ENCODE measurements around the gene CRACR2B.

CRACR2B gene

GRCh38 chr11:819129-819931, 8.4 kb upstream of the CRACR2B start:
- TF ChIP-seq Cebpa-rat (IDR thresholded peaks at IDR 0.05), result no peak
- Histone ChIP-seq H3K4me2 (peak overlapping the region; percentile 89), H3K4me1 (peaks cover 33% of the 10 kb centered on the region), H3K36me3 (peaks cover 41% of the 10 kb centered on the region), H3K9ac (peak overlapping the region; percentile 94), H3K27me3 (no peaks in the 10 kb centered on the region), H3K9me3 (no peaks in the 10 kb centered on the region), H3K4me3 (peak overlapping the region; percentile 88), H4K20me1 (peaks cover 52% of the 10 kb centered on the region), H3K27ac (peak overlapping the region; percentile 90)

- no peaks in the 10 kb centered on the region for H3K9me3 ChIP-seq
- H3K9ac ChIP-seq, result peak overlapping the region; percentile 94
- peaks cover 5% of the 10 kb centered on the region for H3K27me3 ChIP-seq
- TF ChIP-seq Cebpa-rat (IDR thresholded peaks at IDR 0.05), result no peak
- peaks cover 41% of the 10 kb centered on the region for H3K4me1 ChIP-seq
- peak overlapping the region; percentile 87 for H3K4me2 ChIP-seq
- peaks cover 60% of the 10 kb centered on the region for H4K20me1 ChIP-seq
- peaks cover 41% of the 10 kb centered on the region for H3K36me3 ChIP-seq
- peak overlapping the region; percentile 90 for H3K27ac ChIP-seq
- peak overlapping the region; percentile 88 for H3K4me3 ChIP-seq
Observed at GRCh38 chr11:819943-820649, 7.6 kb upstream of the CRACR2B start.

- no peak for TF ChIP-seq Cebpa-rat (IDR thresholded peaks at IDR 0.05)
- H3K9ac ChIP-seq, result peak overlapping the region; percentile 94
- peaks cover 65% of the 10 kb centered on the region for H4K20me1 ChIP-seq
- peak overlapping the region; percentile 90 for H3K27ac ChIP-seq
- H3K4me1 ChIP-seq, result peaks cover 49% of the 10 kb centered on the region
- H3K27me3 ChIP-seq, result peaks cover 13% of the 10 kb centered on the region
- peak overlapping the region; percentile 88 for H3K4me3 ChIP-seq
- no peaks in the 10 kb centered on the region for H3K9me3 ChIP-seq
- peak overlapping the region; percentile 87 for H3K4me2 ChIP-seq
- peaks cover 41% of the 10 kb centered on the region for H3K36me3 ChIP-seq
Observed at GRCh38 chr11:820655-821511, 6.8 kb upstream of the CRACR2B start.

DNA sequence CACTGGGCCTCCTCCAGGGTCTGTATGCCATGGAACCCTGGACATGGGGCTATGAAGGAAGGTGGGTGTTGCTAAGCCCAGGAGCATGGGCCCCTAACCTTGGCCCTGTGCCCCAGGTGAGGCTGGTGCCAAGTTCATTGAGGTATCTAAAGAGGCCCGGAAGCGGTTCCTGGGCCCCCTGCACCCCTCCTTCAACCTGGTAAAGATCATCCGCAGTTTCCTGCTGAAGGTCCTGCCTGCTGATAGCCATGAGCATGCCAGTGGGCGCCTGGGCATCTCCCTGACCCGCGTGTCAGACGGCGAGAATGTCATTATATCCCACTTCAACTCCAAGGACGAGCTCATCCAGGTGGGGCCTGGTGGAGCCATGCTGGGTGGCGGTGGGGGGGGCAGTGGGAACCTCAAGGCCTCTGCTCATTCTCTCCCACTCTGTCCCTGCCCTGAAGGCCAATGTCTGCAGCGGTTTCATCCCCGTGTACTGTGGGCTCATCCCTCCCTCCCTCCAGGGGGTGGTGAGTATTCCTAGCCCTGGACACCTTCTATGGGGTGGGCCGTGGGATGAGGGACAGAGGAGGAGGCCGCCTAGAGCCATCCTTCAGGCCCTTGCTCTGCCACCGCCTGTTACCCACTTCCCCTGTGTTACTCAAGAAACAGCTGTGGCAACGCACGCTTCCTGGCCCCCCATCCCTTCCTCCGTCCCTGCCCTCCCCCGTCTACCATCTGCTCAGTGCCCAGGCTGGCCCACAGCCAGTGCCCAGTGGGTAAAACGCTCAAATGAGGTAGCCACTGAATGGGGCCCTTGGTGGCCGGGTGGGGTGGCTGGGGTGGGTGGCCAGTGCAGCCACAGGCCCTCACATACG, 6.0 kb upstream of the CRACR2B start:
- H3K9me3 ChIP-seq, result no peaks in the 10 kb centered on the region
- H3K27me3 ChIP-seq, result peaks cover 21% of the 10 kb centered on the region
- H3K9ac ChIP-seq, result peak overlapping the region; percentile 94; the same call in 1 of the 2 replicates
- H4K20me1 ChIP-seq, result peaks cover 70% of the 10 kb centered on the region
- H3K4me3 ChIP-seq, result no peak overlapping the region
- peaks cover 57% of the 10 kb centered on the region for H3K4me1 ChIP-seq
- H3K27ac ChIP-seq, result no peak overlapping the region
- peaks cover 36% of the 10 kb centered on the region for H3K36me3 ChIP-seq
- no peak for TF ChIP-seq Cebpa-rat (IDR thresholded peaks at IDR 0.05)
- peak overlapping the region; percentile 87 for H3K4me2 ChIP-seq

DNA sequence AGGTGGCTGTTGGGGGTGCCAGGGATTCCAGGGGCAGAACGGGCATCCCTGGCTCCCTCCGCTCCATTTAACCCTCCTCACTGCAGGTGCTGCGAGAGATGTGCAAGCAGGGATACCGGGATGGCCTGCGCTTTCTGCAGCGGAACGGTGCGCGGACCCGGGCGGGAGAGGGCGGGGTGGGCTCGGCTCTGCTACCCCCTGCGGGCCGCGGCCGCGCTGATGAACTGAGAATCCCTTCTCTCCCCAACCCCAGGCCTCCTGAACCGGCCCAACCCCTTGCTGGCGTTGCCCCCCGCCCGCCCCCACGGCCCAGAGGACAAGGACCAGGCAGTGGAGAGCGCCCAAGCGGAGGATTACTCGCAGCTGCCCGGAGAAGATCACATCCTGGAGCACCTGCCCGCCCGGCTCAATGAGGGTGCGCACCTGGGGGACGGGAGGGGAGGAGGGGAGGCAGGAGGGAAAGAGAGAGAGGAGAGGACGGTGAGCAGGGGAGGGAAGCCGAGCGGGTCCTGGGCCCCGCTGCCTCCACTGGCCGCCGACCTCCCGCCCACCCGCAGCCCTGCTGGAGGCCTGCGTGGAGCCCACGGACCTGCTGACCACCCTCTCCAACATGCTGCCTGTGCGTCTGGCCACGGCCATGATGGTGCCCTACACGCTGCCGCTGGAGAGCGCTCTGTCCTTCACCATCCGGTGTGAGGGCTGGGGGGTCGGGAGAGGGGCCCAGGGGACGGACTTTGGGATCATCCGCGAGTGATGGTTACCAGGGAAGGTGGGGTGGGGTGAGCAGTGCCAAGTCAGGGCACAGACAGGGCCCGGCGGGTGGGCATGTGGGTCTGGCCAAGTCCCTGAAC, 4.1 kb upstream of the CRACR2B start:
- H3K36me3 ChIP-seq, result peaks cover 36% of the 10 kb centered on the region
- no peak overlapping the region for H3K4me3 ChIP-seq
- peaks cover 75% of the 10 kb centered on the region for H3K4me1 ChIP-seq
- peaks cover 41% of the 10 kb centered on the region for H3K27me3 ChIP-seq
- H3K27ac ChIP-seq, result no peak overlapping the region
- H3K9me3 ChIP-seq, result no peaks in the 10 kb centered on the region
- H3K9ac ChIP-seq, result no peak overlapping the region
- no peak overlapping the region for H3K4me2 ChIP-seq
- no peak for TF ChIP-seq Cebpa-rat (IDR thresholded peaks at IDR 0.05)
- H4K20me1 ChIP-seq, result peaks cover 89% of the 10 kb centered on the region

DNA sequence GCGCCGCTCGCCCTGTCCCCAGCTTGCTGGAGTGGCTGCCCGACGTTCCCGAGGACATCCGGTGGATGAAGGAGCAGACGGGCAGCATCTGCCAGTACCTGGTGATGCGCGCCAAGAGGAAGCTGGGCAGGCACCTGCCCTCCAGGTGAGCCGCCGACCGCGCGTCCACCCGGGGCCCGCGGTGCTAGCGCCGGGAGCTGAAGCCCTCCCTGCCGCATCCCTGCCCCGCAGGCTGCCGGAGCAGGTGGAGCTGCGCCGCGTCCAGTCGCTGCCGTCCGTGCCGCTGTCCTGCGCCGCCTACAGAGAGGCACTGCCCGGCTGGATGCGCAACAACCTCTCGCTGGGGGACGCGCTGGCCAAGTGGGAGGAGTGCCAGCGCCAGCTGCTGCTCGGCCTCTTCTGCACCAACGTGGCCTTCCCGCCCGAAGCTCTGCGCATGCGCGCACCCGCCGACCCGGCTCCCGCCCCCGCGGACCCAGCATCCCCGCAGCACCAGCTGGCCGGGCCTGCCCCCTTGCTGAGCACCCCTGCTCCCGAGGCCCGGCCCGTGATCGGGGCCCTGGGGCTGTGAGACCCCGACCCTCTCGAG, 3.3 kb upstream of the CRACR2B start:
- no peak overlapping the region for H3K9ac ChIP-seq
- peaks cover 78% of the 10 kb centered on the region for H3K4me1 ChIP-seq
- TF ChIP-seq Cebpa-rat (IDR thresholded peaks at IDR 0.05), result no peak
- no peak overlapping the region for H3K4me3 ChIP-seq
- peaks cover 36% of the 10 kb centered on the region for H3K36me3 ChIP-seq
- no peaks in the 10 kb centered on the region for H3K9me3 ChIP-seq
- H4K20me1 ChIP-seq, result peaks cover 96% of the 10 kb centered on the region
- no peak overlapping the region for H3K4me2 ChIP-seq
- no peak overlapping the region for H3K27ac ChIP-seq
- peaks cover 48% of the 10 kb centered on the region for H3K27me3 ChIP-seq

GRCh38 chr11:824942-825341, 2.8 kb upstream of the CRACR2B start:
- Histone ChIP-seq H3K4me3 (no peak overlapping the region), H3K9ac (no peak overlapping the region), H3K27ac (no peak overlapping the region), H4K20me1 (peaks cover 100% of the 10 kb centered on the region), H3K4me1 (peaks cover 83% of the 10 kb centered on the region), H3K4me2 (peak overlapping the region; percentile 100; the same call in 1 of the 2 replicates), H3K36me3 (peaks cover 36% of the 10 kb centered on the region), H3K27me3 (peaks cover 53% of the 10 kb centered on the region), H3K9me3 (no peaks in the 10 kb centered on the region)
- no peak for TF ChIP-seq Cebpa-rat (IDR thresholded peaks at IDR 0.05)

All from BLaER1 (cell line).